Activated naive CD4-positive, alpha-beta T cell treated with anti-CD3 and anti-CD28 coated beads, Interleukin-2, amount 10 ng/mL, durations not matched to agents 7 days and 5 days (primary cell): Measurements from ENCODE around the gene TPPP2.
"Not testable (repeated sequence)": the region's sequence is repeated elsewhere in the genome, so short reads cannot be mapped to it uniquely, and the experiment has no call there.

ENCODE experiments used
- CTCF ChIA-PET: fragments of 350-600 bp; sonication (Branson Sonifier 250); formaldehyde crosslinking; loops from one replicate; lab custom pipeline; 2021; ENCODE audit warnings: antibody characterized with exemption; lab: Charles Lee
- DNase-seq: peaks from one replicate; pipeline ENCODE4 v3.0.0-alpha.2; 2020
- H3K27ac Mint-ChIP-seq: one replicate; pipeline ENCODE4 v1.8.0; 2021; ENCODE audit warnings: mild to moderate bottlenecking, moderate library complexity, mixed read lengths
- H3K27me3 Mint-ChIP-seq: one replicate; pipeline ENCODE4 v1.8.0; 2021; ENCODE audit warnings: mild to moderate bottlenecking, mixed read lengths
- H3K36me3 Mint-ChIP-seq: one replicate; pipeline ENCODE4 v1.8.0; 2021; ENCODE audit warnings: mixed read lengths
- H3K4me1 Mint-ChIP-seq: one replicate; pipeline ENCODE4 v1.8.0; 2021; ENCODE audit warnings: mixed read lengths
- H3K4me3 Mint-ChIP-seq: one replicate; pipeline ENCODE4 v1.8.0; 2021; ENCODE audit warnings: mild to moderate bottlenecking, moderate library complexity, mixed read lengths
- H3K9me3 Mint-ChIP-seq: one replicate; pipeline ENCODE4 v1.8.0; 2021; ENCODE audit warnings: mixed read lengths

Gene TPPP2

DNA sequence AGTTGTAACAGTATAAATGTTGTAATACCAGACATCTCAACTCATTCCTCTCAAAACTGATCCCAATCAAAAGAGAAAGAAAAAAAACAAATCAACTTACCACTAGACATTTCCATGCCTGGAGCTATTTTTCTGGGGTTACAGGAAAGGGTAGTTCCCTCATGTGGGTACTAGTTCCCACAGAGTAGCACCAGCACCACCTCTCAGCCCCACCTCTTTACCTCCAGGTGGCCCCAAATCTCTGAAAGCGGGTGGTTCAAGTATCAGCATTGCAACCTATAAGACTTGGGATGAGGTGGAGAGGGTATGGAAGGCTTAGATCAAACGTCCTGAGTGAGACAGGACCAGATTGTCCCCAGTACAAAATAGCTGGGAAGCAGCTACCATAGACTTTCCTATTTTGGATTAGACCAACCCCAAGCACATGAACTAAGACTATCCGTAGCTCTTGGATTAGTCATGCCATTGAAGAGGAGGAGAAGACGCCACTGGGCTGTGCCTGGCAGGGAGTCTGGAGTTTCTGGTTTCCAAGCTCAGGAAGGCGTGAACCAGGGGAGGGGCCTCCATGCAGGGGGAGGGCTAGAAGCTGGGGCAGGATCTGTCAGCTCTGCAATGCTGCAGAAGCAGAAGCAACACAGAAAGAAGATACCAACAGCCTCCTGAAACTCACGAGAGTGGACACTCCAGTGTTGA lies 31.2 kb upstream of the TPPP2 start, which contains the start of gene SLC39A2:
Gene SLC39A2, plus strand, starts transcription at position 620 of the 693 bp plus-strand sequence. CDS start 154 bp downstream, outside the sequence.
- no peak for DNase-seq
- H3K4me1 Mint-ChIP-seq: peaks cover 28% of the 10 kb centered on the region
- H3K4me3 Mint-ChIP-seq: no peak within 1 kb of the TSS
- H3K27ac Mint-ChIP-seq: peak within 1 kb of the TSS; percentile 50
- CTCF ChIA-PET: interaction anchor here (0.9 to 12.8 kb wide), 2 partner anchors 13 to 42 kb away, joined by 3 to 107 read pairs; no protein-coding TSS in a partner anchor
- peaks cover 2% of the 10 kb centered on the region for H3K27me3 Mint-ChIP-seq
- H3K9me3 Mint-ChIP-seq: no peaks in the 10 kb centered on the region
- peaks cover 34% of the 10 kb centered on the region for H3K36me3 Mint-ChIP-seq

DNA sequence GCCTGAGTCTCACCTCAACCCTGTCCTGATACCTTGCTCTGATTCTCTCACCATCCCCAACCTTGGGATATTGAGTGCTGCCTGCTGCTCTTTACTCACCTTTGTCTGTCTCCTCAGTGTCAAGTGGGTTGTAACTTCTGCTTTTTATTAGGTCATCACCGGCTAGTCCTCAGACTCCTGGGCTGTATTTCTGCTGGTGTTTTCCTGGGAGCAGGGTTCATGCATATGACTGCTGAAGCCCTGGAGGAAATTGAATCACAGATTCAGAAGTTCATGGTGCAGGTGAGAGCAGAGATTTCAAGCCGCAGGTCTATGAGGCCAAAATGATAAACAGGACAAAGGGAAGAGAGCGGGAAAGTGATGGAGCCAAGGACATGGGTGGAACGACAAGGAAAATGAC lies 30.4 kb upstream of the TPPP2 start:
- no peak for DNase-seq
- peaks cover 28% of the 10 kb centered on the region for H3K4me1 Mint-ChIP-seq
- H3K36me3 Mint-ChIP-seq: peaks cover 28% of the 10 kb centered on the region
- CTCF ChIA-PET: interaction anchor here (12.8 kb wide), 1 partner anchor 12 kb away, joined by 107 read pairs; no protein-coding TSS in a partner anchor
- no peak overlapping the region for H3K4me3 Mint-ChIP-seq
- no peaks in the 10 kb centered on the region for H3K9me3 Mint-ChIP-seq
- no peak overlapping the region for H3K27ac Mint-ChIP-seq
- peaks cover 5% of the 10 kb centered on the region for H3K27me3 Mint-ChIP-seq

DNA sequence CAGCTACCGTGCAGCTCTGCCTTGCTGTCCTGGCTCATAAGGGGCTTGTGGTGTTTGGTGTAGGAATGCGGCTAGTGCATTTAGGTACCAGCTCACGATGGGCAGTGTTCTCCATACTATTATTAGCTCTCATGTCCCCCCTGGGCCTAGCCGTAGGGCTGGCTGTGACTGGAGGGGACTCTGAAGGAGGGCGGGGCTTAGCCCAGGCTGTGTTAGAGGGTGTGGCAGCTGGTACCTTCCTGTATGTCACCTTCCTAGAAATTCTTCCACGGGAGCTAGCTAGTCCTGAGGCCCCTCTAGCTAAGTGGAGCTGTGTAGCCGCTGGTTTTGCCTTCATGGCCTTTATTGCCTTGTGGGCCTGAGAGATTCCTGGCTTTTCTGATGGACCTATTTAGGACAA lies 28.8 kb upstream of the TPPP2 start:
- H3K4me1 Mint-ChIP-seq: peaks cover 27% of the 10 kb centered on the region
- H3K27ac Mint-ChIP-seq: no peak overlapping the region
- H3K27me3 Mint-ChIP-seq: peaks cover 5% of the 10 kb centered on the region
- CTCF ChIA-PET: interaction anchor here (12.8 kb wide), 1 partner anchor 11 kb away, joined by 107 read pairs; no protein-coding TSS in a partner anchor
- no peak overlapping the region for H3K4me3 Mint-ChIP-seq
- peaks cover 12% of the 10 kb centered on the region for H3K36me3 Mint-ChIP-seq
- no peak for DNase-seq
- H3K9me3 Mint-ChIP-seq: no peaks in the 10 kb centered on the region

DNA sequence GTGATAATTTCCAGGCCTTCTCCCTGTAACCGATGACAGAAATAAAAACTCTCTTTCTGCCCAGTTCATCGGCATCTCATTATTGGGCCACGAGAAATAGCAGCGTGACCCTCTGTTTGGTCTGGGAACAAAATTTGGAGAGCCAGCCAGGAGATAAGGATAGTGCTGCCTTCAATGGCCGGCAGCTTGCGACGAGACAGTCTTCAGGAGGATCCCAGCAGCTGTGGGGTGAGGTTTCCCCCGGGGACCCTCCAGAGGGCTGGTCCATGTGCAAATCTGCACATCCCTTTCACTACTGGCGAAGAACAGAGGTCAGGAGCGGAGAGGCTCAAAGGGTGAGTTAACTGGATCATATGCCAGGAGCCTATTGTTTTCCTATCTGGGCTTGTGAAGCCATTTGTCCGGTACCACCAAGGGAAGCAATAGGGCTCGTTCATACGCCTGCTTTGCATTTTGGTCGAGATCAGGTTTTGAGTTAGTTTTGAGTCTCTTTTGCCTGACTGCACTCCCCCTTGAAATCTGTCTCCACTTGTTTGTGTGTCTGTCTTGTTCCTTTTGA lies 26.1 kb upstream of the TPPP2 start:
- Mint-ChIP-seq H3K9me3 (no peaks in the 10 kb centered on the region), H3K27me3 (peaks cover 10% of the 10 kb centered on the region), H3K36me3 (no peaks in the 10 kb centered on the region), H3K4me3 (no peak overlapping the region), H3K4me1 (peaks cover 6% of the 10 kb centered on the region), H3K27ac (no peak overlapping the region)
- no peak for DNase-seq
- CTCF ChIA-PET: interaction anchor here (1.1 to 12.8 kb wide), 2 partner anchors 8 to 21 kb away, joined by 3 to 107 read pairs; no protein-coding TSS in a partner anchor

DNA sequence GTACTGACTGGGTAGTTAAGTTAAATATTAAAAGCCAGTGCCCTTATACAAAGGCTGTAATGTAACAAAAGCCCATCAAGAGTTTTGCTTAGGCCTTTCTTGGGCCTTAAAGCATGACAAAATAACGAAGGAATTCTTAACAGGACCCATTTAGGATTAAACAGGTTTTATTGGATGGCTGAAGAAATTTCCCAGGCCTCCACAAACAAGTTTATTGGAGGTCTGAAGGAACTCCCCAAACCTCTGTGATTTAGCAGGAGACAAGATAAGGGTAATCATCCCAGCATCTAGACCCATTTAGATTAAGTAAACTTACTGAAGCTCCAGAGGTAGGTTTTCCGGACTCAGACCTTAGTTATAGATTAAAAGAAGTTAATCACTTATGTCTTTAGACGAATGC lies 20.3 kb upstream of the TPPP2 start:
- not testable (repeated sequence) for DNase-seq, H3K27ac Mint-ChIP-seq, H3K9me3 Mint-ChIP-seq, H3K36me3 Mint-ChIP-seq, H3K4me3 Mint-ChIP-seq, H3K4me1 Mint-ChIP-seq
- CTCF ChIA-PET: interaction anchor here (3.6 to 8.8 kb wide), 2 partner anchors 9 to 83 kb away, joined by 14 to 107 read pairs; partner anchors contain the start of gene SLC39A2
- H3K27me3 Mint-ChIP-seq: peaks cover 40% of the 10 kb centered on the region

DNA sequence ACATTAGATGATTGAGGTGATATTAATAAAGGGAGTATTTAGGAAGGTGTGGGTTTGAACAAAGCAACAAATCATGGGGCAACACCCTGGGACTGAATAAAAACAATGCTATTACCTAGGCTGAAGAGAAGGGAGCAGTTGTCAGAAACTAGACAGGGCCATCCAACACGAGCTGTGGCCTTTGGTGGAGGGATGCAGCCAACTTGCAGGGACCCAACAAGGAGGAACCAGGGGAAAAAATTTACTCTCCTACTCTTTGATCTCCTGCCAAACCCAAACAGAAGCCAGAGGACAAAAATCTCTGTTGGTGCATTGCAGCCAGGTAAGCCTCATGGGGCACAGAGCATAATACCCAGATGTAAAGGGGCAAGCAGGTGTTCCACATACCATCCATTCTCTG lies 18.9 kb upstream of the TPPP2 start:
- H3K4me3 Mint-ChIP-seq: no peak overlapping the region
- no peaks in the 10 kb centered on the region for H3K9me3 Mint-ChIP-seq
- DNase-seq: no peak
- H3K27ac Mint-ChIP-seq: no peak overlapping the region
- CTCF ChIA-PET: interaction anchor here (0.8 to 11.3 kb wide), 8 partner anchors 11 to 95 kb away, joined by 3 to 208 read pairs (median 14); partner anchors contain the start of genes RNASE7, SLC39A2 and TMEM253
- H3K27me3 Mint-ChIP-seq: peaks cover 42% of the 10 kb centered on the region
- no peaks in the 10 kb centered on the region for H3K36me3 Mint-ChIP-seq
- H3K4me1 Mint-ChIP-seq: no peaks in the 10 kb centered on the region

DNA sequence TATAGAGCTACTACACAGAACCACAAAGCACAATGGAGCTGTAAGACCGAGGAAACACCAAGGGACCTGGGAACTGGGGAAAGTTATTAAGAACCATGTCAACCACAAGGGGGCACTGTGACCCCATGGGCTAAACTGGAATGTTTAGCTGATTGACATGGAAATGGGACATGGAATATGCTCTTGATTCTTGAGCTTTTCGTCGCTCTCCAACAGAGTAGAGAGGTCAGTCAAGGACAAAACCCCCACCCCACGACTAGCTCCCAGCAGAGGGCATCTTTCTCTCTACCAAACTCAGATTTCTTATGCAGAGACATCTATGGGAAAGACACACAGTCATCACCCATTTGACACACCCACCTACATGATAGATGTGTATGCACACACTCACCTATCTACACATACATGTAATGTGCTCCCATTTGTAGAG lies 15.2 kb upstream of the TPPP2 start:
- peaks cover 37% of the 10 kb centered on the region for H3K27me3 Mint-ChIP-seq
- no peaks in the 10 kb centered on the region for H3K4me1 Mint-ChIP-seq
- no peaks in the 10 kb centered on the region for H3K9me3 Mint-ChIP-seq
- no peaks in the 10 kb centered on the region for H3K36me3 Mint-ChIP-seq
- CTCF ChIA-PET: interaction anchor here (0.5 to 11.3 kb wide), 26 partner anchors 9 to 281 kb away, joined by 3 to 208 read pairs (median 7); partner anchors contain the start of genes NDRG2, RNASE13, RNASE7 and SLC39A2
- peak; percentile 86 for DNase-seq
- H3K4me3 Mint-ChIP-seq: no peak overlapping the region
- H3K27ac Mint-ChIP-seq: no peak overlapping the region

DNA sequence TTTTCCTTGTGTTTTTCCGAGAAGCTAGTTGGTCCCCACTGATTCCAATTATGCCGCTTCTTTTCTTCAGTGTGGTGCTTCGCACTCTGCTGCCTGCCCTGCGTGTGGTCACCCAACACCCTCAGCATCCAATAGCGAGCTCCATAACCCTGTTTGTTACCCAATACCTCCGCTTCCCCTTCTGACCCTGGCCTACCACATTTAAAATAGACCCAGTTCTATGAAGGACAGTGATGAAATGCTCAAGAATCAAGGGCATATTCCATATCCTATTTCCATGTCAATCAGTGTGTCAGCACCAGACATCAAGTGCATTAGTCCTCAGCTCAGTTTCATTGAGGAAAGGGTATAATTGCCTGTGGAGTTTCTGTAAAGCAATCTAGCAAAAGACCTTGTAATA lies 14.7 kb upstream of the TPPP2 start:
- CTCF ChIA-PET: interaction anchor here (0.5 to 11.3 kb wide), 25 partner anchors 8 to 281 kb away, joined by 3 to 208 read pairs (median 8); partner anchors contain the start of genes NDRG2, RNASE13, RNASE7 and SLC39A2
- Mint-ChIP-seq H3K27ac (no peak overlapping the region), H3K27me3 (peaks cover 37% of the 10 kb centered on the region), H3K4me1 (no peaks in the 10 kb centered on the region), H3K9me3 (no peaks in the 10 kb centered on the region), H3K4me3 (no peak overlapping the region), H3K36me3 (no peaks in the 10 kb centered on the region)
- DNase-seq: no peak

DNA sequence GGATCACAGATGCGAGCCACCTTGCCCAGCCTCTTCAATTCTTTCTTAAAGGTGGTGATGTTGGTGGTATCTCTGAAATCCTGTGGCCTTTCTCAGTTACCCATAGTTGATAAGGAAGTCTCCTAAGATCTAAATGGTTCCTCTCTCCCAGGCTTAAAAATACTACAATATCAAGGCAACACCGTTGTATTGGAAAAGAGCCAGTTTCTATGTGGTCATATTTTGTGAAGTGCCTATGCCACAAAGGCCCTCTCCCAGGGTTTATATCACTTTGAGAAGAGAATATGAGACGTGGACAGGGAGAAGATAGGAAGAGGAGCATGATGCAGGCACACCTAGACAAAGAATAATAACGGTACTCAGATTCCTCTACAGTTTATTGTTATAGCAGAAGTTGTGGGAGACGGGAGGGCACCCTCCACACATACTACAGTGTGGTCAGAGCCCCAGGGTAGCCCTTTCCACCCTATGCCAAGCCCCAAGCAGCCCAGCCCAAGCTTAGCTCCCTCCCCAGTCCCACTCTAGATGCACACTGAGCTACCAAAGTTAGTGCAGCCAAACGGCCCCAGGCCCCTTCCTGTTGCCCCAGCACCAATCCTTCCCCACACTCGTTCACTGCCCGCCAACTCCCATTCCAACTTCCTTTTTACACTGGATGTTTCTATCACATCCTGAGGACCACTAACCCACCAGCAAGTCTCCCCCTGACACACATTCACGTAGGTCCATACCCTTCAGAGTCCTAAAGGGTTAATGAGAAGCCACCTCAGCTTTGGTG lies 13.4 kb upstream of the TPPP2 start:
- no peak for DNase-seq
- no peaks in the 10 kb centered on the region for H3K4me1 Mint-ChIP-seq
- no peaks in the 10 kb centered on the region for H3K9me3 Mint-ChIP-seq
- CTCF ChIA-PET: interaction anchor here (0.6 to 11.3 kb wide), 10 partner anchors 12 to 90 kb away, joined by 4 to 208 read pairs (median 59); partner anchors contain the start of genes RNASE13, RNASE7, SLC39A2 and TMEM253
- H3K27me3 Mint-ChIP-seq: peaks cover 38% of the 10 kb centered on the region
- H3K36me3 Mint-ChIP-seq: no peaks in the 10 kb centered on the region
- H3K27ac Mint-ChIP-seq: no peak overlapping the region
- no peak overlapping the region for H3K4me3 Mint-ChIP-seq

DNA sequence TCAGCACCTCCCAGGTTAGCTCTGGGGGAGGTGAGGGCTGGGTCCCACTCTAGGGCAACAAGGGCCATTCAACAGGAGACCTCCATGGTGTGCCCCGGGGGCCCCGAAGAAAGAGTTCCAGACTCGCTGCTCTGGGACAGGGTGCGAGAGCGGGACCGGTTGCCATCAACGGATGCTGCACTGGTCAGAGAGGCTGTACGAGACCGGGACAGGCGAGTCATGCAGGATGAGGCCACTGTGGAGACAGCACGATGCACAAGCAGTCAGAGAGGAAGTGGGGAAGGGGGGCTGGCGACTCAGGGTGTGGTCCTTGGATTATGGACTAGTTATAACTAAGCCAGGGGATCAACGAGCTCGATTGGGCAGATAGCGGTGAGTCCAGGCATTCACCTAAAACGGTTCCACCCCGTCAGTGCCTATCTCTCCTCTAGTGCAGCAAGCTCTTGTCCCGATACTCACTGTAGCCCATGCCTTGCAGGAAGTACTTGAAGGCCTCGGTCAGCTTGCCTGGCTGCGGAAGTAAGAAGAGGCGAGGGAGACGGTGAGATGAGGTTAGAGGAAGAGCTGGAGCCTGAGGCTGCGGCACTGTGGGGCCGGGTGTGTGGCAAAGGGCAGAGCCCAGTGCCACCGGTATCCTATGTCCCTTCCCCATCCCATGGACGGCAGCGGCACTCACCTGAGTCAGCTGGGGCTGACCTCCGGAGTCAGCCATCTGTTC lies 12.3 kb upstream of the TPPP2 start:
- H3K9me3 Mint-ChIP-seq: no peaks in the 10 kb centered on the region
- no peak for DNase-seq
- no peaks in the 10 kb centered on the region for H3K36me3 Mint-ChIP-seq
- CTCF ChIA-PET: interaction anchor here (1.2 to 11.3 kb wide), 7 partner anchors 13 to 88 kb away, joined by 3 to 208 read pairs (median 67); partner anchors contain the start of genes RNASE13, RNASE7, TMEM253 and TPPP2
- no peaks in the 10 kb centered on the region for H3K4me1 Mint-ChIP-seq
- peaks cover 38% of the 10 kb centered on the region for H3K27me3 Mint-ChIP-seq
- no peak overlapping the region for H3K27ac Mint-ChIP-seq
- H3K4me3 Mint-ChIP-seq: no peak overlapping the region

DNA sequence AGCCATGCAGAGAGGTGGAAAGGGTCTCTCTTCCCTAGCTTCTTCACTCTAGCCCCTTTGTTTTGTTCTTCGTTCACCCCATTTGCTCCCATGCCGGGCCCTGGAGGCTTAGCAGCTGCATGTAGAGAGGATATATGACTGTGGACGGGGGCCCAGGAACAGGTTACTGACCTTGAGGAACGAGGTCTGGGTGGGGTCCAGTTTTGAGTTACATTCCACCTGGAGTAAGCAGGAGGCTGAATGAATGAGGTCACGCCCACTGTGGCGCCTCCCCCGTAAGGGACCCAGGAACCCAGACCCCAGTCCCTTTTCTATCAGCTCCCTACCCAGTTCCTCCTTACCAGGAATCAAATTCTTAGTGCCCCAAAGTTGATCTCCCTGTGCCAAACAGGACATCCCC lies 11.7 kb upstream of the TPPP2 start:
- peaks cover 38% of the 10 kb centered on the region for H3K27me3 Mint-ChIP-seq
- CTCF ChIA-PET: interaction anchor here (1.4 to 11.3 kb wide), 6 partner anchors 16 to 88 kb away, joined by 3 to 208 read pairs (median 84); partner anchors contain the start of genes RNASE13, RNASE7, TMEM253 and TPPP2
- H3K4me3 Mint-ChIP-seq: no peak overlapping the region
- H3K4me1 Mint-ChIP-seq: peaks cover 3% of the 10 kb centered on the region
- no peaks in the 10 kb centered on the region for H3K36me3 Mint-ChIP-seq
- no peak overlapping the region for H3K27ac Mint-ChIP-seq
- DNase-seq: no peak
- no peaks in the 10 kb centered on the region for H3K9me3 Mint-ChIP-seq

DNA sequence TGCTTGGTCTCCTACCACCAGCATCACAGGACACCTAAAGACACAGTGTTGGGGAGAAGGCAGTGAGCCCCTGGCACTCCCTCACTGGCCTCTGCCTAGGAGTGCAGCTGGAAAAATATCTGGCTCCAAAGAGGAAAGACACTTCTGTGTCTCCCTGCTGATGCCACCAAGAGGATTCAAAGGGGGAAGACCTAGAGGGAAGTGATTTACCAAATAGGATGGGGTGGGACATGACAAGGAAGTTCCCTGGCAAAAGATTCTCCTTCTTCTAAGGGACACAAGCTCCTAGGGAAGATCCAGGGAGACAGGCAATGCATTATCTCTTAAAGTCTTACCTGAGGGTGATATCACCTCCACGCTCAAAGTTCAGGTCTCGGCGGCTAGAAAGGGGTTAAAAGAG lies 11.2 kb upstream of the TPPP2 start:
- CTCF ChIA-PET: interaction anchor here (1.0 to 11.3 kb wide), 6 partner anchors 15 to 87 kb away, joined by 3 to 208 read pairs (median 84); partner anchors contain the start of genes RNASE13, RNASE7, TMEM253 and TPPP2
- Mint-ChIP-seq H3K9me3 (no peaks in the 10 kb centered on the region), H3K27ac (no peak overlapping the region), H3K36me3 (no peaks in the 10 kb centered on the region), H3K27me3 (peaks cover 39% of the 10 kb centered on the region), H3K4me1 (peaks cover 7% of the 10 kb centered on the region), H3K4me3 (no peak overlapping the region)
- no peak for DNase-seq

DNA sequence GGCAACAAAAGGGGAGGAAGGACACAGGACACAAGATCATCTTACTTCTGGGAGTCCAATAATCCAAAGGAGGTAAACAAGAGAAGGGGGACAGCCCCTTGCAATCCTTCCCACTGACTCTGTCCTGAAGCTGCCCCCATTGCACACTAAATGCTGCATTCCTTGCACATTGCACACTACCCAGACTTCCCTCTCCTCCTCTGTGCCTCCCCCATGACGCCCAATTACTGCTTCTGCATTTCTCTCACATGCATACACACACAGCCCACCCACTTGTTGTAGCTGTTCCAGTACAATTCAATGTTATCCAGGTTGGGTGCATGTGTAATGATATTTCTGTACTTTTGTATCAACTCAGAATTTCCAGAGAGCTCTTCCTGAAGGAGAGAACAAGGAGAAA lies 10.7 kb upstream of the TPPP2 start:
- CTCF ChIA-PET: interaction anchor here (1.0 to 11.3 kb wide), 3 partner anchors 22 to 87 kb away, joined by 3 to 208 read pairs (median 174); partner anchors contain the start of genes RNASE7 and TMEM253
- H3K36me3 Mint-ChIP-seq: no peaks in the 10 kb centered on the region
- H3K4me1 Mint-ChIP-seq: peaks cover 13% of the 10 kb centered on the region
- DNase-seq: no peak
- peaks cover 39% of the 10 kb centered on the region for H3K27me3 Mint-ChIP-seq
- no peak overlapping the region for H3K27ac Mint-ChIP-seq
- no peaks in the 10 kb centered on the region for H3K9me3 Mint-ChIP-seq
- no peak overlapping the region for H3K4me3 Mint-ChIP-seq
